ENCODE measurements around the gene SMYD3. TPM values are rescaled to one million over a fixed set of nuclear protein-coding genes. Genes with fewer than 3 reads are reported as not detected.

SMYD3 gene
- total RNA-seq, 4 donors from 2014 or later, result 12.0 to 15.0 (median 13.2) TPM

DNA sequence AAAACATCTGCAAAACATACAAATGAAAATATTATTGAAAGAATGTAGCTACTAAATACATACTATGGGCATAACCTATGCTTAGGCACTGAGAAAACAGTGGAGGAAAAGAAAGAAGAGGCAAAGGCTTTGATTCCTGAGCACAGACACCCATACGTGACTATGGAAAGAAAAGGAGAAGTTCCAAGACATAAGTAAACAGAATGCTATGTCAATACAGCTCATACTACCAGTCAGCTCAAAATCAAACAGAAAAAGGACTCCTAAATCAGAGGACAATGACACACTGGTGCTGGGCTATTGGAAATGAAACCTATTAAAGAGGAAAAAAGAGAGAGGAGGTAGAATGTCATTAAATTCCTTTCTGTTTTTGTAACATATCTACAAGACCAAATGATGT, 225.4 kb downstream of the SMYD3 start:
- Histone ChIP-seq H3K36me3 (no peaks in the 10 kb centered on the region), H3K9me3 (no peaks in the 10 kb centered on the region), H3K27ac (replicated peaks in 1 of 4) (no peak overlapping the region), H3K27me3 (no peaks in the 10 kb centered on the region), H3K4me1 (no peaks in the 10 kb centered on the region), H3K4me3 (no peak overlapping the region)
- WGBS, result 44% methylated on average over 1 of the region's 1 CpG
- intact Hi-C loops (cut with DNase I), result no loop called here
- TF ChIP-seq EP300 (IDR thresholded peaks at IDR 0.05) (no peak), POLR2AphosphoS5 (IDR thresholded peaks at IDR 0.05) (no peak)
- DNase-seq (ENCODE audit: extremely low spot score), result no peak

- Histone ChIP-seq H3K4me3 (no peak overlapping the region), H3K27ac (replicated peaks in 1 of 4) (no peak overlapping the region), H3K36me3 (no peaks in the 10 kb centered on the region), H3K4me1 (no peaks in the 10 kb centered on the region), H3K9me3 (no peaks in the 10 kb centered on the region), H3K27me3 (no peaks in the 10 kb centered on the region)
- intact Hi-C loops (cut with DNase I), result no loop called here
- 87% methylated on average over 4 of the region's 4 CpGs for WGBS
- no peak for DNase-seq (ENCODE audit: extremely low spot score)
- TF ChIP-seq CTCF (IDR thresholded peaks at IDR 0.05), result no peak
- no peak for TF ChIP-seq POLR2AphosphoS5 (IDR thresholded peaks at IDR 0.05)
- TF ChIP-seq POLR2A (IDR thresholded peaks at IDR 0.05; ENCODE audit: low read depth), result no peak
- no peak for TF ChIP-seq EP300 (IDR thresholded peaks at IDR 0.05)
Measured at GRCh38 chr1:246281195-246281594, 225.9 kb downstream of the SMYD3 start.

- DNase-seq (ENCODE audit: extremely low spot score), result no peak
- TF ChIP-seq EP300 (IDR thresholded peaks at IDR 0.05) (no peak), POLR2A (IDR thresholded peaks at IDR 0.05; ENCODE audit: low read depth) (no peak), CTCF (IDR thresholded peaks at IDR 0.05) (peak in 1 of 3 experiments; percentile 17)
- Histone ChIP-seq H3K27ac (replicated peaks in 1 of 4) (no peak overlapping the region), H3K36me3 (no peaks in the 10 kb centered on the region), H3K27me3 (no peaks in the 10 kb centered on the region), H3K4me3 (no peak overlapping the region), H3K4me1 (no peaks in the 10 kb centered on the region), H3K9me3 (no peaks in the 10 kb centered on the region)
- 86% methylated on average over 3 of the region's 3 CpGs for whole genome bisulfite sequencing
- intact Hi-C loops (cut with DNase I), result no loop called here
Measured at GRCh38 chr1:246280551-246280950, 226.5 kb downstream of the SMYD3 start.

GRCh38 chr1:246279402-246279801, 227.7 kb downstream of the SMYD3 start:
- H3K27ac ChIP-seq (replicated peaks in 1 of 4), result no peak overlapping the region
- 94% methylated on average over 5 of the region's 5 CpGs for WGBS
- no peak for DNase-seq (ENCODE audit: extremely low spot score)
- intact Hi-C loops (cut with DNase I), result no loop called here
- no peak for TF ChIP-seq EP300 (IDR thresholded peaks at IDR 0.05)
- TF ChIP-seq POLR2A (IDR thresholded peaks at IDR 0.05; ENCODE audit: low read depth), result no peak
- TF ChIP-seq CTCF (IDR thresholded peaks at IDR 0.05), result no peak
- TF ChIP-seq POLR2AphosphoS5 (IDR thresholded peaks at IDR 0.05), result no peak
- H3K4me1 ChIP-seq, result no peaks in the 10 kb centered on the region
- no peaks in the 10 kb centered on the region for H3K36me3 ChIP-seq
- no peaks in the 10 kb centered on the region for H3K27me3 ChIP-seq
- H3K4me3 ChIP-seq, result no peak overlapping the region
- no peaks in the 10 kb centered on the region for H3K9me3 ChIP-seq

DNA sequence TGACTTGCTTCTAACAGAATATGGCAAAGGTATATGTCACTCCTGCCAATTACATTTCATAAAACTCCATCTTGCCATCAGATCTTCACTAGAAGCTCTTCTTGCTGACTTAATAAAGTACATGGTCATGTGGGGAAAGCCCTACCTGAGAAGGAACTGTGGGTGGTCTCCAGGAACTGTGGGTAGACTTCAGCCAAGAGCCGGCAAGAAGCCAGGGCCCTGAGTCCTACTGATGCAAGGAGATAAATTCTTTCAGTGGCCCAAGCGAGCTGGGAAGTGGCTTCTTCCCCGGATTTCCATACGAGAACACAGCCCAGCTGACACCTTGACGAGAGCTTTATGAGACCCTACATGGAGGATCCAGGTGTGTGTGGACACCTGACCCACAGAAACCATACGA, 228.7 kb downstream of the SMYD3 start:
- no peaks in the 10 kb centered on the region for H3K4me1 ChIP-seq
- TF ChIP-seq POLR2A (IDR thresholded peaks at IDR 0.05; ENCODE audit: low read depth) (no peak), CTCF (IDR thresholded peaks at IDR 0.05) (no peak), POLR2AphosphoS5 (IDR thresholded peaks at IDR 0.05) (no peak), EP300 (IDR thresholded peaks at IDR 0.05) (no peak)
- H3K27ac ChIP-seq (replicated peaks in 1 of 4), result no peak overlapping the region
- intact Hi-C loops (cut with DNase I), result no loop called here
- H3K27me3 ChIP-seq, result no peaks in the 10 kb centered on the region
- H3K36me3 ChIP-seq, result no peaks in the 10 kb centered on the region
- 94% methylated on average over 6 of the region's 6 CpGs for WGBS
- no peak for DNase-seq (ENCODE audit: extremely low spot score)
- H3K9me3 ChIP-seq, result no peaks in the 10 kb centered on the region
- no peak overlapping the region for H3K4me3 ChIP-seq
